ENCODE data around the gene PCLAF. TPM values are rescaled to one million over a fixed set of nuclear protein-coding genes. Genes with fewer than 3 reads are reported as not detected.
"Not testable (repeated sequence)": the region's sequence is repeated elsewhere in the genome, so short reads cannot be mapped to it uniquely, and the experiment has no call there.

The PCLAF gene
- total RNA-seq, 1 experiment from 2014 or later: 93.5 TPM

- TF ChIP-seq CBX3 (IDR thresholded peaks at IDR 0.05; ENCODE audit: low read depth) (no peak), MAX (IDR thresholded peaks at IDR 0.05) (no peak)
Measured at GRCh38 chr15:64348455-64348854, 32.8 kb downstream of the PCLAF start (continued).

DNA sequence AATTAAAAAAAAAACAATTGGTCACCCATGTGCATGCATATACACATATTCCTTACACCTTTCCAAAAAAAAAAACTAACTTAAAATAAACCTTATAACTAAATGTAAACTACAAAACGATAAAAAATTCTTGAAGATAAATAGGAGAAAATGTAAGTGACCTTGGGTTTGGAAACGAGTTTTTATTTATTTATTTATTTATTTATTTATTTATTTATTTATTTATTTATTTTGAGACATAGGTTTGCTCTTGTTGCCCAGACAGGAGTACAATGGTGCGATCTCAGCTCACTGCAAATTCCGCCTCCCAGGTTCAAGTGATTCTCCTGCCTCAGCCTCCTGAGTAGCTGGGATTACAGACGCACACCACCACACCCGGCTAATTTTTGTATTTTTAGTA, 35.0 kb downstream of the PCLAF start:
- DNase-seq (ENCODE audit: low read depth, low spot score); CTCF ChIA-PET; H2AFZ ChIP-seq (ENCODE audit: low read depth, low read length, poor library complexity, severe bottlenecking); H3K9ac ChIP-seq (ENCODE audit: low read length); H3K36me3 ChIP-seq (ENCODE audit: control insufficient read depth in 1 of 2, insufficient read depth in 2 of 2, low read length in 2 of 2); H3K4me3 ChIP-seq (replicated peaks in 1 of 2; ENCODE audit: low read depth in 1 of 2, low read length in 2 of 2); H3K27me3 ChIP-seq (ENCODE audit: insufficient read depth, low read length); H4K20me1 ChIP-seq (ENCODE audit: insufficient read depth); H3K9me2 ChIP-seq (ENCODE audit: insufficient read depth); H3K9me3 ChIP-seq (ENCODE audit: control insufficient read depth in 1 of 2, insufficient read depth in 1 of 2, low read depth in 1 of 2, low read length in 2 of 2); H3K27ac ChIP-seq (ENCODE audit: low read depth, low read length); H3K4me2 ChIP-seq (ENCODE audit: low read length); BruUV-seq (replicated peaks); ATAC-seq; RAD21 ChIA-PET (ENCODE audit: low non-redundant PET in 1 of 2, low total read pairs in 2 of 2, uncharacterized antibody in 2 of 2, unreplicated experiment in 2 of 2); intact Hi-C loops (cut with micrococcal nuclease); H3K4me1 ChIP-seq (ENCODE audit: control insufficient read depth in 1 of 2, insufficient read depth in 2 of 2, low read length in 2 of 2); POLR2A ChIA-PET: not testable (repeated sequence)
- peaks cover 69% of the 10 kb centered on the region for H3K79me2 ChIP-seq (ENCODE audit: insufficient read depth, low read length)

DNA sequence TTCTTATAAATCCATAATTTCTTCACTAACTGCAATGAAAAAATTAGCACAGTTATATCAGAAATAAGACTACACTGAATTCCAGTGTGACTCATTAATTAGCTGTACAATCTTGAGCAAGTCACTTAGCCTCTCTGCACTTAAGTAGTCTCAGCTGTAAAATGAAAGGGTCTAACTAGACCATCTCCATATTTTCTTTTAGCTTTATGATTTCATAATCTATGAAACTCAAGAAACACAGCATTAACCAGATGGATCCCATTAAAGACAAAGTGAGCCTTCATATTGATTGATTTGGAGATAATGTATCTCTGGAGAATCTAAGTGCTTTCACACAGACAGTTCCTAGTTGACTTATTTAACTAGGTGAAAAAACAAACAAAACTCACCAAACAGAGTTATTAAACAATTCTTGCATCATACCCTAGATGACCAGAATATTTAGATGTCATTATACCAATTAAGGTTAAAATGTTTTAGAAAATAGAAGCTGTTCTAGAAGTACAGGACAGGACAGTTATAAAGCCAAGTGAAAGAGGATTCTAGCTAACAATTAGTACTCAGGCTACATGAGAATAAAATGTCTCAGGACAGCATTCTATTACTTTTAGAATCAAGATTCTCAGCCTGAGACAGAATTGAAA, 36.5 kb downstream of the PCLAF start:
- Histone ChIP-seq H3K4me1 (ENCODE audit: control insufficient read depth in 1 of 2, insufficient read depth in 2 of 2, low read length in 2 of 2) (peaks cover 0 to 8% of the 10 kb centered on the region in 2 experiments; a peak in 2 of 4 replicates), H3K36me3 (ENCODE audit: control insufficient read depth in 1 of 2, insufficient read depth in 2 of 2, low read length in 2 of 2) (0 out of 4 replicates have a peak, but pooled peaks cover 0 to 2% of the 10 kb centered on the region in 2 experiments), H2AFZ (ENCODE audit: low read depth, low read length, poor library complexity, severe bottlenecking) (no peak overlapping the region), H3K9me3 (ENCODE audit: control insufficient read depth in 1 of 2, insufficient read depth in 1 of 2, low read depth in 1 of 2, low read length in 2 of 2) (no peaks in the 10 kb centered on the region), H3K4me3 (replicated peaks in 1 of 2; ENCODE audit: low read depth in 1 of 2, low read length in 2 of 2) (no peak overlapping the region), H3K9ac (ENCODE audit: low read length) (no peak overlapping the region), H3K4me2 (ENCODE audit: low read length) (no peak overlapping the region), H4K20me1 (ENCODE audit: insufficient read depth) (peaks cover 3% of the 10 kb centered on the region; the same call in 1 of the 2 replicates), H3K27me3 (ENCODE audit: insufficient read depth, low read length) (no peaks in the 10 kb centered on the region), H3K79me2 (ENCODE audit: insufficient read depth, low read length) (peaks cover 56% of the 10 kb centered on the region), H3K9me2 (ENCODE audit: insufficient read depth) (no peaks in the 10 kb centered on the region), H3K27ac (ENCODE audit: low read depth, low read length) (no peak overlapping the region)
- RAD21 ChIA-PET (ENCODE audit: low non-redundant PET in 1 of 2, low total read pairs in 2 of 2, uncharacterized antibody in 2 of 2, unreplicated experiment in 2 of 2): no interaction called here
- CTCF ChIA-PET: no interaction called here
- POLR2A ChIA-PET: interaction anchor here (0.9 kb wide), 1 partner anchor 18 kb away, joined by 3 read pairs; no protein-coding TSS in a partner anchor
- BruUV-seq (replicated peaks): no TSS peak
- intact Hi-C loops (cut with micrococcal nuclease): no loop called here
- TF ChIP-seq MAX (IDR thresholded peaks at IDR 0.05): no peak
- TF ChIP-seq YY1 (IDR thresholded peaks at IDR 0.05; ENCODE audit: extremely low read depth, insufficient replicate concordance, low read depth, low read length): no peak
- TF ChIP-seq TCF7L2 (IDR thresholded peaks at IDR 0.05; ENCODE audit: borderline replicate concordance, extremely low read depth, insufficient read depth, insufficient read length): no peak
- TF ChIP-seq SP1 (IDR thresholded peaks at IDR 0.05; ENCODE audit: low read depth): no peak
- TF ChIP-seq, protein P1, sequence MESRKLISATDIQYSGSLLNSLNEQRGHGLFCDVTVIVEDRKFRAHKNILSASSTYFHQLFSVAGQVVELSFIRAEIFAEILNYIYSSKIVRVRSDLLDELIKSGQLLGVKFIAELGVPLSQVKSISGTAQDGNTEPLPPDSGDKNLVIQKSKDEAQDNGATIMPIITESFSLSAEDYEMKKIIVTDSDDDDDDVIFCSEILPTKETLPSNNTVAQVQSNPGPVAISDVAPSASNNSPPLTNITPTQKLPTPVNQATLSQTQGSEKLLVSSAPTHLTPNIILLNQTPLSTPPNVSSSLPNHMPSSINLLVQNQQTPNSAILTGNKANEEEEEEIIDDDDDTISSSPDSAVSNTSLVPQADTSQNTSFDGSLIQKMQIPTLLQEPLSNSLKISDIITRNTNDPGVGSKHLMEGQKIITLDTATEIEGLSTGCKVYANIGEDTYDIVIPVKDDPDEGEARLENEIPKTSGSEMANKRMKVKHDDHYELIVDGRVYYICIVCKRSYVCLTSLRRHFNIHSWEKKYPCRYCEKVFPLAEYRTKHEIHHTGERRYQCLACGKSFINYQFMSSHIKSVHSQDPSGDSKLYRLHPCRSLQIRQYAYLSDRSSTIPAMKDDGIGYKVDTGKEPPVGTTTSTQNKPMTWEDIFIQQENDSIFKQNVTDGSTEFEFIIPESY (IDR thresholded peaks at IDR 0.05; ENCODE audit: extremely low read depth, insufficient replicate concordance, low read length): no peak
- TF ChIP-seq ZFX (IDR thresholded peaks at IDR 0.05): no peak
- TF ChIP-seq SIN3A (IDR thresholded peaks at IDR 0.05; ENCODE audit: low read depth): no peak
- TF ChIP-seq RAD21 (IDR thresholded peaks at IDR 0.05; ENCODE audit: low read depth): no peak
- no peak for ATAC-seq
- no peak for DNase-seq (ENCODE audit: low read depth, low spot score)
